Progenitor cell of endocrine pancreas (in vitro differentiated cells): ENCODE results near the gene VIPR2. TPM values are rescaled to one million over a fixed set of nuclear protein-coding genes. Genes with fewer than 3 reads are reported as not detected.

ENCODE experiments used
- DNase-seq: peaks from one replicate; pipeline ENCODE4 v3.0.0; 2021; ENCODE audit warnings: low spot score; ENCODE audit not compliant: unreplicated experiment
- H3K27ac Mint-ChIP-seq: 2 replicates; pipeline ENCODE4 v1.8.0; 2021; ENCODE audit warnings: mild to moderate bottlenecking, moderate library complexity, mixed read lengths
- H3K27me3 Mint-ChIP-seq: 2 replicates; pipeline ENCODE4 v1.8.0; 2021; ENCODE audit warnings: mixed read lengths
- H3K36me3 Mint-ChIP-seq: 2 replicates; pipeline ENCODE4 v1.8.0; 2022; ENCODE audit warnings: mixed read lengths; ENCODE audit not compliant: insufficient read depth
- H3K4me1 Mint-ChIP-seq: 2 replicates; pipeline ENCODE4 v1.8.0; 2021; ENCODE audit warnings: low read depth, mixed read lengths
- H3K4me3 Mint-ChIP-seq: 2 replicates; pipeline ENCODE4 v1.8.0; 2021; ENCODE audit warnings: low read depth, mild to moderate bottlenecking, moderate library complexity, mixed read lengths
- H3K9me3 Mint-ChIP-seq: 2 replicates; pipeline ENCODE4 v1.8.0; 2021; ENCODE audit warnings: low read depth, mixed read lengths
- total RNA-seq: library from RNA; stranded (reverse); gene quantifications from 2 replicates; pipeline ENCODE4 v1.2.1, GENCODE V29; 2021
- TF ChIP-seq, protein P1 (sequence below): fragments of 200-600 bp; sonication (generic); IDR thresholded peaks from one replicate; pipeline ENCODE4 v1.5.0; 2021; ENCODE audit warnings: antibody characterized with exemption, mild to moderate bottlenecking; ENCODE audit not compliant: unreplicated experiment

Gene VIPR2
- total RNA-seq, 1 donor from 2014 or later, result 0.36 TPM

DNA sequence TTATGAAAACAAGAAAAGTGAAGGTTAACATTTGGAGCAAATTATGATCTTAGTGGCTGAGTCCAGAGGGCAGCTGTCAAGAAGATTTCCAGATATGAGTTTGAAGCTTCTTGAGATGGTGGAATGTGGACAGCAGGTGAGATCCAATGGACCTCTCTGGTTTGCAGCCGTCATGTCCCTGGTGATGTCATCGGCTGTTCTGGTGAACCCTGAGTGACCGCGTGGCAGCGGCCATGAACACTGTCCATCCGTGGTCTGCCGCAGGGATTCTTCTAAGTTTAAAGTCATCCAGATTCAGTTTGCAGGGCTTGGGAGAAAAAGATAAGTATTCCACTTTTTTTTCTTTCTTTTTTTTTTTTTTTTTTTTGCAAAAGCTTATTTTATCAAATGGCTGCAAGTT is 15.8 kb upstream of the VIPR2 start:
- Mint-ChIP-seq H3K9me3 (no peaks in the 10 kb centered on the region), H3K4me1 (no peaks in the 10 kb centered on the region), H3K36me3 (no peaks in the 10 kb centered on the region), H3K27me3 (no peaks in the 10 kb centered on the region), H3K27ac (no peak overlapping the region), H3K4me3 (no peak overlapping the region)
- no peak for DNase-seq
- TF ChIP-seq, protein P1, sequence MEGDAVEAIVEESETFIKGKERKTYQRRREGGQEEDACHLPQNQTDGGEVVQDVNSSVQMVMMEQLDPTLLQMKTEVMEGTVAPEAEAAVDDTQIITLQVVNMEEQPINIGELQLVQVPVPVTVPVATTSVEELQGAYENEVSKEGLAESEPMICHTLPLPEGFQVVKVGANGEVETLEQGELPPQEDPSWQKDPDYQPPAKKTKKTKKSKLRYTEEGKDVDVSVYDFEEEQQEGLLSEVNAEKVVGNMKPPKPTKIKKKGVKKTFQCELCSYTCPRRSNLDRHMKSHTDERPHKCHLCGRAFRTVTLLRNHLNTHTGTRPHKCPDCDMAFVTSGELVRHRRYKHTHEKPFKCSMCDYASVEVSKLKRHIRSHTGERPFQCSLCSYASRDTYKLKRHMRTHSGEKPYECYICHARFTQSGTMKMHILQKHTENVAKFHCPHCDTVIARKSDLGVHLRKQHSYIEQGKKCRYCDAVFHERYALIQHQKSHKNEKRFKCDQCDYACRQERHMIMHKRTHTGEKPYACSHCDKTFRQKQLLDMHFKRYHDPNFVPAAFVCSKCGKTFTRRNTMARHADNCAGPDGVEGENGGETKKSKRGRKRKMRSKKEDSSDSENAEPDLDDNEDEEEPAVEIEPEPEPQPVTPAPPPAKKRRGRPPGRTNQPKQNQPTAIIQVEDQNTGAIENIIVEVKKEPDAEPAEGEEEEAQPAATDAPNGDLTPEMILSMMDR, result no peak

DNA sequence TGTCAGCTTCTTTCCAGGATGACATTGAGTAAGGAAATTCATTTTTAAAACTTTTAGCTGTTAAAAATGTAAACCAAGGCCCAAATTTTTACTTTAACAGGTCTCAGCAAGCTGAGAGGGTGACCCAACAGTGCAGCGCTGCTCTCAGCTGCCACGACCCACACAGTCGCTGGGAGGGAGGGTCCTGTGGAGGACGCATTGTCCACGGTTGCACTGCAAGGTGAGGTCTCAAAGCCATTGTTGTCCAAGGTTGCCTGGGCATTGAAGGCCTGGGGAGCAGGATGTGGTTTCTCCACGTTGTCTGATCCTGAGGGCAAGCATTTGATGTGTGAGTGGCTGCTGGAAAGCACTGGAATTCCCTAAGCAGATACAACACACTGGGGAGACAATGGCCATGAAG is 15.1 kb upstream of the VIPR2 start:
- H3K4me3 Mint-ChIP-seq, result no peak overlapping the region
- no peaks in the 10 kb centered on the region for H3K4me1 Mint-ChIP-seq
- DNase-seq, result no peak
- no peaks in the 10 kb centered on the region for H3K27me3 Mint-ChIP-seq
- H3K27ac Mint-ChIP-seq, result no peak overlapping the region
- TF ChIP-seq, protein P1, result no peak
- H3K9me3 Mint-ChIP-seq, result no peaks in the 10 kb centered on the region
- H3K36me3 Mint-ChIP-seq, result no peaks in the 10 kb centered on the region

GRCh38 chr7:159158888-159159405 is 14.3 kb upstream of the VIPR2 start:
- no peak for DNase-seq
- no peaks in the 10 kb centered on the region for H3K27me3 Mint-ChIP-seq
- no peak overlapping the region for H3K27ac Mint-ChIP-seq
- H3K4me3 Mint-ChIP-seq, result no peak overlapping the region
- TF ChIP-seq, protein P1, result no peak
- H3K36me3 Mint-ChIP-seq, result no peaks in the 10 kb centered on the region
- no peaks in the 10 kb centered on the region for H3K4me1 Mint-ChIP-seq
- H3K9me3 Mint-ChIP-seq, result no peaks in the 10 kb centered on the region

GRCh38 chr7:159158125-159158887 is 13.6 kb upstream of the VIPR2 start:
- no peaks in the 10 kb centered on the region for H3K9me3 Mint-ChIP-seq
- no peaks in the 10 kb centered on the region for H3K4me1 Mint-ChIP-seq
- no peaks in the 10 kb centered on the region for H3K36me3 Mint-ChIP-seq
- H3K27ac Mint-ChIP-seq, result no peak overlapping the region
- no peak for DNase-seq
- TF ChIP-seq, protein P1, result no peak
- H3K27me3 Mint-ChIP-seq, result no peaks in the 10 kb centered on the region
- no peak overlapping the region for H3K4me3 Mint-ChIP-seq

DNA sequence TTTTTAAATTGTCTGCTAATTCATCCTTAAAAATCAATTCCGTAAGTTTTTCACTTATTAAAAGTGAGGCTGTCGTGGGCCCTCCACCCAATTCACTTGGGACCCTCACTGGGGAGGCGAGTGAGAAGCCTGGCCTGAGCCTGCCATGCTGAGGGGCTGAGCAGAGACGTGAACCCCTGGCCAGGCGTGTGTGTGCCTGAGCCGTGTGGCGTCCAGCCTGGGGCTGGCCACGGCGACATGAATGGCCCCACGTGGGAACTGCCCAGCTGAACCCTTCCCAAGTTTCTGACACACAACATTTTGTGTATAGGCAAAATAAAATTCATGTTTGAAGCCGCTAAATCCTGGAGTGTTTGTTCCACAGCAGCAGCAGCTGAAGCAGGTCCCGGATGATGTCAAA is 13.0 kb upstream of the VIPR2 start:
- no peak for DNase-seq
- peaks cover 4% of the 10 kb centered on the region for H3K27me3 Mint-ChIP-seq
- H3K4me3 Mint-ChIP-seq, result no peak overlapping the region
- no peaks in the 10 kb centered on the region for H3K36me3 Mint-ChIP-seq
- no peaks in the 10 kb centered on the region for H3K9me3 Mint-ChIP-seq
- TF ChIP-seq, protein P1, result no peak
- no peak overlapping the region for H3K27ac Mint-ChIP-seq
- no peaks in the 10 kb centered on the region for H3K4me1 Mint-ChIP-seq
